ENCODE results near the gene HELZ. TPM values are rescaled to one million over a fixed set of nuclear protein-coding genes. Genes with fewer than 3 reads are reported as not detected.

The HELZ gene
- 4.3 and 5.8 TPM in 2 replicates for polyA plus RNA-seq (2012; rRNA removed)
- 4.9 and 5.2 TPM in 2 replicates for polyA plus RNA-seq (2012; cell fraction: cytosol; rRNA removed)
- polyA plus RNA-seq (2012; cell fraction: nucleus; rRNA removed), result 5.8 and 9.7 TPM in 2 replicates

GRCh38 chr17:67245073-67245693, at the start of gene HELZ:
Gene HELZ (minus strand): TSS chr17:67245196. CDS start chr17:67218804, 26,392 bp downstream.
- peak; percentile 98 for DNase-seq
- Histone ChIP-seq H3K9me2 (no peaks in the 10 kb centered on the region), H3F3A (replicated peaks; ENCODE audit: insufficient read depth) (peaks cover 8% of the 10 kb centered on the region), H3K27me3 (ENCODE audit: insufficient read depth) (no peaks in the 10 kb centered on the region), H3K9ac (peak within 1 kb of the TSS; percentile 79), H3K4me1 (ENCODE audit: control insufficient read depth in 1 of 2, insufficient read depth in 2 of 2, low read depth in 1 of 2, low read length in 1 of 2) (peaks cover 10 to 18% of the 10 kb centered on the region in 2 experiments; a peak in 3 of 4 replicates), H3K4me2 (peak within 1 kb of the TSS; percentile 93), H3K9me3 (no peaks in the 10 kb centered on the region), H2AFZ (ENCODE audit: low read depth) (peak within 1 kb of the TSS; percentile 97), H3K27ac (ENCODE audit: low read depth in 2 of 2, low read length in 1 of 2) (peak within 1 kb of the TSS; percentile 53 to 85; a peak in 3 of 4 replicates), H4K20me1 (ENCODE audit: insufficient read depth) (peaks cover 23% of the 10 kb centered on the region; the same call in 1 of the 2 replicates), H3K4me3 (ENCODE audit: low read depth in 2 of 2, low read length in 1 of 2) (peak within 1 kb of the TSS; percentile 92), H3K79me2 (ENCODE audit: insufficient read depth) (peaks cover 48% of the 10 kb centered on the region), H3K36me3 (replicated peaks in 1 of 2; ENCODE audit: control insufficient read depth in 1 of 2, insufficient read depth in 2 of 2, low read length in 1 of 2) (peaks cover 17 to 22% of the 10 kb centered on the region in 2 experiments)
- ChIA-PET POLR2A (interaction anchor here (1.3 kb wide), 1 partner anchor 12 kb away, joined by 3 read pairs; no protein-coding TSS in a partner anchor), CTCF (interaction anchor here (0.9 to 2.0 kb wide), 4 partner anchors 12 to 345 kb away, joined by 3 to 13 read pairs (median 4); no protein-coding TSS in a partner anchor)
- 2% methylated on average over 41 of the region's 67 CpGs for WGBS (ENCODE audit: low lambda C conversion rate)
- peak; percentile 74; the same call in 1 of the 2 replicates for TF ChIP-seq TAF1 (IDR thresholded peaks at IDR 0.05; ENCODE audit: borderline replicate concordance, low read depth, low read length)
- no peak for TF ChIP-seq SMC3 (IDR thresholded peaks at IDR 0.05; ENCODE audit: low read depth, low read length)
- no peak for TF ChIP-seq FOXM1 (IDR thresholded peaks at IDR 0.05; ENCODE audit: low read depth)
- TF ChIP-seq CHD2 (IDR thresholded peaks at IDR 0.05; ENCODE audit: low read length, partially characterized antibody), result peak; percentile 77
- TF ChIP-seq RCOR1 (IDR thresholded peaks at IDR 0.05; ENCODE audit: low read length), result no peak
- no peak for TF ChIP-seq FOSL2 (IDR thresholded peaks at IDR 0.05; ENCODE audit: borderline replicate concordance, low read depth)
- TF ChIP-seq ZBTB33 (IDR thresholded peaks at IDR 0.05; ENCODE audit: borderline replicate concordance, low read depth), result no peak
- TF ChIP-seq EP300 (IDR thresholded peaks at IDR 0.05; ENCODE audit: borderline replicate concordance in 1 of 2, low read depth in 1 of 2, low read length in 1 of 2), result 0 out of 4 replicates have a peak, but pooled peaks of 1 of the 2 experiments have one; percentile 30
- TF ChIP-seq FOXJ3 (CRISPR knock-in tag; IDR thresholded peaks at IDR 0.05), result no peak
- TF ChIP-seq, protein P1, sequence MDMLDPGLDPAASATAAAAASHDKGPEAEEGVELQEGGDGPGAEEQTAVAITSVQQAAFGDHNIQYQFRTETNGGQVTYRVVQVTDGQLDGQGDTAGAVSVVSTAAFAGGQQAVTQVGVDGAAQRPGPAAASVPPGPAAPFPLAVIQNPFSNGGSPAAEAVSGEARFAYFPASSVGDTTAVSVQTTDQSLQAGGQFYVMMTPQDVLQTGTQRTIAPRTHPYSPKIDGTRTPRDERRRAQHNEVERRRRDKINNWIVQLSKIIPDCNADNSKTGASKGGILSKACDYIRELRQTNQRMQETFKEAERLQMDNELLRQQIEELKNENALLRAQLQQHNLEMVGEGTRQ (IDR thresholded peaks at IDR 0.05; ENCODE audit: borderline replicate concordance, low read depth, low read length), result no peak
- TF ChIP-seq REST (IDR thresholded peaks at IDR 0.05; ENCODE audit: low read depth, low read length), result no peak
- no peak for TF ChIP-seq IRF3 (IDR thresholded peaks at IDR 0.05; ENCODE audit: low read depth, low read length)
- TF ChIP-seq, protein P2, sequence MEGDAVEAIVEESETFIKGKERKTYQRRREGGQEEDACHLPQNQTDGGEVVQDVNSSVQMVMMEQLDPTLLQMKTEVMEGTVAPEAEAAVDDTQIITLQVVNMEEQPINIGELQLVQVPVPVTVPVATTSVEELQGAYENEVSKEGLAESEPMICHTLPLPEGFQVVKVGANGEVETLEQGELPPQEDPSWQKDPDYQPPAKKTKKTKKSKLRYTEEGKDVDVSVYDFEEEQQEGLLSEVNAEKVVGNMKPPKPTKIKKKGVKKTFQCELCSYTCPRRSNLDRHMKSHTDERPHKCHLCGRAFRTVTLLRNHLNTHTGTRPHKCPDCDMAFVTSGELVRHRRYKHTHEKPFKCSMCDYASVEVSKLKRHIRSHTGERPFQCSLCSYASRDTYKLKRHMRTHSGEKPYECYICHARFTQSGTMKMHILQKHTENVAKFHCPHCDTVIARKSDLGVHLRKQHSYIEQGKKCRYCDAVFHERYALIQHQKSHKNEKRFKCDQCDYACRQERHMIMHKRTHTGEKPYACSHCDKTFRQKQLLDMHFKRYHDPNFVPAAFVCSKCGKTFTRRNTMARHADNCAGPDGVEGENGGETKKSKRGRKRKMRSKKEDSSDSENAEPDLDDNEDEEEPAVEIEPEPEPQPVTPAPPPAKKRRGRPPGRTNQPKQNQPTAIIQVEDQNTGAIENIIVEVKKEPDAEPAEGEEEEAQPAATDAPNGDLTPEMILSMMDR (IDR thresholded peaks at IDR 0.05), result no peak
- TF ChIP-seq YY1 (IDR thresholded peaks at IDR 0.05; ENCODE audit: low read depth), result peak; percentile 90
- TF ChIP-seq MXI1 (IDR thresholded peaks at IDR 0.05; ENCODE audit: low read depth, low read length), result peak; percentile 69; the same call in 1 of the 2 replicates
- TF ChIP-seq RAD21 (IDR thresholded peaks at IDR 0.05; ENCODE audit: low read length), result peak; percentile 18
- TF ChIP-seq MEF2A (IDR thresholded peaks at IDR 0.05; ENCODE audit: borderline replicate concordance, low read depth), result no peak
- no peak; the same call in 1 of the 2 replicates for TF ChIP-seq ELF1 (IDR thresholded peaks at IDR 0.05)
- peak; percentile 72; the same call in 1 of the 2 replicates for TF ChIP-seq SIN3A (IDR thresholded peaks at IDR 0.05; ENCODE audit: borderline replicate concordance, low read depth, low read length)
- no peak for TF ChIP-seq RFX5 (IDR thresholded peaks at IDR 0.05; ENCODE audit: low read length)
- peak; percentile 30; the same call in 1 of the 2 replicates for TF ChIP-seq TCF12 (IDR thresholded peaks at IDR 0.05)
- TF ChIP-seq MAX (IDR thresholded peaks at IDR 0.05; ENCODE audit: low read depth), result peak; percentile 55
